ENCODE data around the gene CDC14A. TPM values are rescaled to one million over a fixed set of nuclear protein-coding genes. Genes with fewer than 3 reads are reported as not detected.
A peak's percentile ranks its signal among the peaks of the same experiment; 100 is the strongest.

CDC14A gene
- total and polyA plus RNA-seq, 5 experiments from 2014 or later = 17.1 to 63.4 (median 31.5) TPM

GRCh38 chr1:100535264-100535663 lies 183.0 kb downstream of the CDC14A start:
- POLR2A ChIA-PET = no interaction called here
- no peak overlapping the region for H3K4me3 Mint-ChIP-seq
- no peaks in the 10 kb centered on the region for H3K36me3 Mint-ChIP-seq
- peaks cover 21 to 41% (median 33%) of the 10 kb centered on the region in 4 donors for H3K4me1 Mint-ChIP-seq
- peaks cover 0 to 2% (median 0%) of the 10 kb centered on the region in 9 donors for H3K9me3 Mint-ChIP-seq
- DNase-seq (no peak), ATAC-seq (no peak)
- peaks cover 7 to 35% (median 22%) of the 10 kb centered on the region in 5 donors for H3K27me3 Mint-ChIP-seq
- H3K27ac Mint-ChIP-seq = peak overlapping the region in 2 of 10 donors; percentile 1

GRCh38 chr1:100536031-100536430 lies 183.7 kb downstream of the CDC14A start:
- DNase-seq (no peak), ATAC-seq (no peak)
- Mint-ChIP-seq H3K4me3 (no peak overlapping the region), H3K4me1 (peaks cover 19 to 33% (median 27%) of the 10 kb centered on the region in 4 donors), H3K9me3 (peaks cover 0 to 2% (median 0%) of the 10 kb centered on the region in 9 donors), H3K27ac (no peak overlapping the region), H3K27me3 (peaks cover 11 to 41% (median 28%) of the 10 kb centered on the region in 5 donors), H3K36me3 (no peaks in the 10 kb centered on the region)
- POLR2A ChIA-PET = no interaction called here

GRCh38 chr1:100538913-100539835 lies 186.9 kb downstream of the CDC14A start:
- POLR2A ChIA-PET = interaction anchor here (0.9 to 1.0 kb wide), 2 partner anchors 8 to 10 kb away, joined by 3 read pairs; no protein-coding TSS in a partner anchor

GRCh38 chr1:100539836-100540536 lies 187.7 kb downstream of the CDC14A start:
- Mint-ChIP-seq H3K4me3 (peak overlapping the region; percentile 66 to 81 (median 74)), H3K36me3 (no peaks in the 10 kb centered on the region), H3K9me3 (peaks cover 0 to 2% (median 0%) of the 10 kb centered on the region in 9 donors), H3K4me1 (peaks cover 0 to 9% (median 7%) of the 10 kb centered on the region in 4 donors), H3K27me3 (peaks cover 18 to 54% (median 36%) of the 10 kb centered on the region in 5 donors), H3K27ac (peak overlapping the region in 1 of 10 donors; percentile 47)
- POLR2A ChIA-PET = interaction anchor here (0.9 to 1.0 kb wide), 2 partner anchors 9 to 11 kb away, joined by 3 read pairs; no protein-coding TSS in a partner anchor
- ATAC-seq = peak; percentile 46 to 47
- DNase-seq = peak in 3 of 10 donors; percentile 17 to 32 (median 21)

More at GRCh38 chr1:100538913-100539835, 186.9 kb downstream of the CDC14A start:
- H3K9me3 Mint-ChIP-seq = peaks cover 0 to 2% (median 0%) of the 10 kb centered on the region in 9 donors
- peak overlapping the region; percentile 61 to 80 (median 70) for H3K4me3 Mint-ChIP-seq
- peaks cover 17 to 58% (median 36%) of the 10 kb centered on the region in 5 donors for H3K27me3 Mint-ChIP-seq
- peak in 6 of 10 donors; percentile 12 to 32 (median 24) for DNase-seq
- no peaks in the 10 kb centered on the region for H3K36me3 Mint-ChIP-seq
- peak overlapping the region in 1 of 10 donors; percentile 55 for H3K27ac Mint-ChIP-seq
- H3K4me1 Mint-ChIP-seq = peaks cover 0 to 9% (median 7%) of the 10 kb centered on the region in 4 donors
- peak; percentile 65 to 72 for ATAC-seq

- Mint-ChIP-seq H3K27me3 (peaks cover 14 to 38% (median 31%) of the 10 kb centered on the region in 5 donors), H3K4me3 (no peak overlapping the region), H3K4me1 (peaks cover 0 to 9% (median 5%) of the 10 kb centered on the region in 4 donors), H3K27ac (no peak overlapping the region), H3K36me3 (no peaks in the 10 kb centered on the region), H3K9me3 (peaks cover 0 to 2% (median 0%) of the 10 kb centered on the region in 9 donors)
- ATAC-seq (no peak), DNase-seq (no peak)
- POLR2A ChIA-PET = interaction anchor here (0.5 kb wide), 1 partner anchor 73 kb away, joined by 3 read pairs; no protein-coding TSS in a partner anchor
These were observed 190.0 kb downstream of the CDC14A start for GRCh38 chr1:100542285-100542684.

GRCh38 chr1:100543640-100544039 lies 191.3 kb downstream of the CDC14A start:
- ATAC-seq (peak in 1 of 2 donors; percentile 59), DNase-seq (peak in 5 of 10 donors; percentile 10 to 33 (median 20))
- peaks cover 12 to 26% (median 21%) of the 10 kb centered on the region in 5 donors for H3K27me3 Mint-ChIP-seq
- POLR2A ChIA-PET = no interaction called here
- no peak overlapping the region for H3K4me3 Mint-ChIP-seq
- H3K36me3 Mint-ChIP-seq = no peaks in the 10 kb centered on the region
- no peak overlapping the region for H3K27ac Mint-ChIP-seq
- peaks cover 0 to 2% (median 0%) of the 10 kb centered on the region in 9 donors for H3K9me3 Mint-ChIP-seq
- H3K4me1 Mint-ChIP-seq = peaks cover 0 to 6% (median 3%) of the 10 kb centered on the region in 4 donors

GRCh38 chr1:100544791-100545190 lies 192.5 kb downstream of the CDC14A start:
- no peak overlapping the region for H3K4me3 Mint-ChIP-seq
- no peak overlapping the region for H3K27ac Mint-ChIP-seq
- POLR2A ChIA-PET = no interaction called here
- DNase-seq (no peak), ATAC-seq (no peak)
- peaks cover 0 to 9% (median 0%) of the 10 kb centered on the region in 9 donors for H3K9me3 Mint-ChIP-seq
- peaks cover 0 to 6% (median under 1%) of the 10 kb centered on the region in 4 donors for H3K4me1 Mint-ChIP-seq
- peaks cover 12 to 28% (median 17%) of the 10 kb centered on the region in 5 donors for H3K27me3 Mint-ChIP-seq
- no peaks in the 10 kb centered on the region for H3K36me3 Mint-ChIP-seq

GRCh38 chr1:100545855-100546254 lies 193.5 kb downstream of the CDC14A start:
- H3K27ac Mint-ChIP-seq = no peak overlapping the region
- POLR2A ChIA-PET = no interaction called here
- ATAC-seq (no peak), DNase-seq (no peak)
- no peak overlapping the region for H3K4me3 Mint-ChIP-seq
- H3K36me3 Mint-ChIP-seq = peaks cover 0 to 10% (median 5%) of the 10 kb centered on the region in 3 donors
- H3K4me1 Mint-ChIP-seq = no peaks in the 10 kb centered on the region
- peaks cover 7 to 24% (median 10%) of the 10 kb centered on the region in 5 donors for H3K27me3 Mint-ChIP-seq
- peaks cover 0 to 19% (median 6%) of the 10 kb centered on the region in 9 donors for H3K9me3 Mint-ChIP-seq

GRCh38 chr1:100552031-100552430 lies 199.7 kb downstream of the CDC14A start:
- ATAC-seq = no peak
- Mint-ChIP-seq H3K9me3 (peaks cover 15 to 80% (median 52%) of the 10 kb centered on the region in 9 donors), H3K36me3 (peaks cover 3 to 62% (median 32%) of the 10 kb centered on the region in 3 donors), H3K4me3 (no peak overlapping the region), H3K27ac (no peak overlapping the region), H3K4me1 (no peaks in the 10 kb centered on the region), H3K27me3 (peaks cover 0 to 12% (median 11%) of the 10 kb centered on the region in 5 donors)
- no peak for DNase-seq
- POLR2A ChIA-PET = no interaction called here

- Mint-ChIP-seq H3K9me3 (peaks cover 17 to 89% (median 60%) of the 10 kb centered on the region in 9 donors), H3K36me3 (peaks cover 3 to 70% (median 33%) of the 10 kb centered on the region in 3 donors), H3K4me1 (no peaks in the 10 kb centered on the region), H3K27ac (no peak overlapping the region), H3K4me3 (no peak overlapping the region), H3K27me3 (peaks cover 0 to 18% (median 11%) of the 10 kb centered on the region in 5 donors)
- ATAC-seq (no peak), DNase-seq (no peak)
- POLR2A ChIA-PET = no interaction called here
These were observed 200.6 kb downstream of the CDC14A start for GRCh38 chr1:100552922-100553321.

GRCh38 chr1:100556181-100556580 lies 203.9 kb downstream of the CDC14A start:
- no peak for ATAC-seq

GRCh38 chr1:100556925-100557605 lies 204.8 kb downstream of the CDC14A start:
- Mint-ChIP-seq H3K4me1 (no peaks in the 10 kb centered on the region), H3K4me3 (no peak overlapping the region), H3K27me3 (peaks cover 0 to 20% (median 9%) of the 10 kb centered on the region in 5 donors), H3K36me3 (peaks cover 3 to 62% (median 23%) of the 10 kb centered on the region in 3 donors), H3K9me3 (peaks cover 17 to 67% (median 47%) of the 10 kb centered on the region in 9 donors), H3K27ac (no peak overlapping the region)
- ATAC-seq = no peak
- DNase-seq = no peak
- POLR2A ChIA-PET = no interaction called here

More at GRCh38 chr1:100556181-100556580, 203.9 kb downstream of the CDC14A start:
- no peaks in the 10 kb centered on the region for H3K4me1 Mint-ChIP-seq
- peaks cover 0 to 21% (median 9%) of the 10 kb centered on the region in 5 donors for H3K27me3 Mint-ChIP-seq
- no peak overlapping the region for H3K4me3 Mint-ChIP-seq
- no peak overlapping the region for H3K27ac Mint-ChIP-seq
- POLR2A ChIA-PET = no interaction called here
- peaks cover 3 to 68% (median 28%) of the 10 kb centered on the region in 3 donors for H3K36me3 Mint-ChIP-seq
- peaks cover 17 to 76% (median 53%) of the 10 kb centered on the region in 9 donors for H3K9me3 Mint-ChIP-seq
- no peak for DNase-seq

Data from naive thymus-derived CD8-positive, alpha-beta T cell (primary cell).